ACC112 (cell line): ENCODE results near the gene CCDC112.
A peak's percentile ranks its signal among the peaks of the same experiment; 100 is the strongest.
"Not testable (repeated sequence)": the region's sequence is repeated elsewhere in the genome, so short reads cannot be mapped to it uniquely, and the experiment has no call there.

ENCODE experiments used
- H2AFZ ChIP-seq: fragments of 200-600 bp; sonication (generic); one replicate; pipeline ENCODE4 v1.6.0; 2017; ENCODE audit warnings: antibody characterized with exemption, low read length; ENCODE audit not compliant: unreplicated experiment
- H3K27ac ChIP-seq: fragments of 200-600 bp; sonication (generic); 2 replicates; pipeline ENCODE4 v1.5.1; 2014; ENCODE audit warnings: low read depth, mild to moderate bottlenecking, antibody characterized with exemption, low read length, moderate library complexity
- H3K27me3 ChIP-seq: fragments of 200-600 bp; sonication (generic); 2 replicates; pipeline ENCODE4 v1.6.1; 2014; ENCODE audit warnings: mild to moderate bottlenecking, antibody characterized with exemption, low read length, moderate library complexity, mixed read lengths; ENCODE audit not compliant: insufficient read depth
- H3K36me3 ChIP-seq: fragments of 200-600 bp; sonication (generic); 2 replicates; pipeline ENCODE4 v1.6.1; 2016; ENCODE audit warnings: mild to moderate bottlenecking, antibody characterized with exemption, low read length, moderate library complexity, mixed read lengths; ENCODE audit not compliant: insufficient read depth
- H3K4me1 ChIP-seq: fragments of 200-600 bp; sonication (generic); one replicate; pipeline ENCODE4 v1.6.1; 2016; ENCODE audit warnings: low read length, mixed read lengths; ENCODE audit not compliant: insufficient read depth, unreplicated experiment, control insufficient read depth
- H3K4me3 ChIP-seq: fragments of 200-600 bp; sonication (generic); 2 replicates; pipeline ENCODE4 v1.5.1; 2014; ENCODE audit warnings: mild to moderate bottlenecking, low read depth, low read length
- H3K79me2 ChIP-seq: fragments of 200-600 bp; sonication (generic); one replicate; pipeline ENCODE4 v1.6.0; 2016; ENCODE audit warnings: low read length; ENCODE audit not compliant: control insufficient read depth, unreplicated experiment, insufficient read depth

The CCDC112 gene

GRCh38 chr5:115262321-115263077 lies 34.0 kb downstream of the CCDC112 start, which contains the start of gene PGGT1B:
Gene PGGT1B, minus strand, starts transcription at chr5:115262877. Its CDS starts 26 bp downstream, at chr5:115262851.
- Histone ChIP-seq H3K4me1 (peaks cover 33% of the 10 kb centered on the region), H3K79me2 (peaks cover 45% of the 10 kb centered on the region), H3K36me3 (no peaks in the 10 kb centered on the region), H3K4me3 (peak within 1 kb of the TSS; percentile 92), H3K27me3 (no peaks in the 10 kb centered on the region), H3K27ac (peak within 1 kb of the TSS; percentile 67), H2AFZ (peak within 1 kb of the TSS; percentile 98)

- peaks cover 30% of the 10 kb centered on the region for H3K4me1 ChIP-seq
- H3K27ac ChIP-seq, result peak overlapping the region; percentile 67
- peak overlapping the region; percentile 98 for H2AFZ ChIP-seq
- peaks cover 48% of the 10 kb centered on the region for H3K79me2 ChIP-seq
- H3K4me3 ChIP-seq, result peak overlapping the region; percentile 92
- no peaks in the 10 kb centered on the region for H3K27me3 ChIP-seq
- H3K36me3 ChIP-seq, result no peaks in the 10 kb centered on the region
Observed at GRCh38 chr5:115262011-115262320, 34.5 kb downstream of the CCDC112 start.

- Histone ChIP-seq H3K79me2 (peaks cover 65% of the 10 kb centered on the region), H3K4me1 (peaks cover 30% of the 10 kb centered on the region), H3K27me3 (no peaks in the 10 kb centered on the region), H3K36me3 (no peaks in the 10 kb centered on the region), H3K27ac (no peak overlapping the region), H2AFZ (no peak overlapping the region), H3K4me3 (no peak overlapping the region)
Observed at GRCh38 chr5:115260248-115260647, 36.2 kb downstream of the CCDC112 start.

GRCh38 chr5:115257981-115258380 lies 38.5 kb downstream of the CCDC112 start:
- Histone ChIP-seq H3K36me3 (no peaks in the 10 kb centered on the region), H3K27ac (no peak overlapping the region), H3K79me2 (peaks cover 82% of the 10 kb centered on the region), H3K4me3 (no peak overlapping the region), H3K27me3 (no peaks in the 10 kb centered on the region), H3K4me1 (peaks cover 26% of the 10 kb centered on the region), H2AFZ (no peak overlapping the region)

GRCh38 chr5:115249379-115249778 lies 47.1 kb downstream of the CCDC112 start:
- not testable (repeated sequence) for H3K4me3 ChIP-seq, H3K4me1 ChIP-seq, H3K27ac ChIP-seq, H3K27me3 ChIP-seq, H2AFZ ChIP-seq
- H3K36me3 ChIP-seq, result peaks cover 11% of the 10 kb centered on the region; the same call in 1 of the 2 replicates
- peaks cover 31% of the 10 kb centered on the region for H3K79me2 ChIP-seq

- Histone ChIP-seq H3K36me3 (peaks cover 6% of the 10 kb centered on the region; the same call in 1 of the 2 replicates), H3K79me2 (peaks cover 19% of the 10 kb centered on the region), H3K27ac (no peak overlapping the region), H3K4me1 (peaks cover 19% of the 10 kb centered on the region), H3K4me3 (no peak overlapping the region), H2AFZ (no peak overlapping the region), H3K27me3 (no peaks in the 10 kb centered on the region)
Observed at GRCh38 chr5:115246361-115246991, 50.0 kb downstream of the CCDC112 start.

GRCh38 chr5:115243412-115243811 lies 53.0 kb downstream of the CCDC112 start:
- Histone ChIP-seq H3K27me3 (no peaks in the 10 kb centered on the region), H3K27ac (peak overlapping the region; percentile 5; the same call in 1 of the 2 replicates), H2AFZ (no peak overlapping the region), H3K4me3 (no peak overlapping the region), H3K79me2 (peaks cover 14% of the 10 kb centered on the region), H3K4me1 (peaks cover 19% of the 10 kb centered on the region), H3K36me3 (peaks cover 3% of the 10 kb centered on the region; the same call in 1 of the 2 replicates)

- no peaks in the 10 kb centered on the region for H3K27me3 ChIP-seq
- H2AFZ ChIP-seq, result no peak overlapping the region
- H3K27ac ChIP-seq, result no peak overlapping the region
- H3K36me3 ChIP-seq, result peaks cover 3% of the 10 kb centered on the region; the same call in 1 of the 2 replicates
- no peak overlapping the region for H3K4me3 ChIP-seq
- peaks cover 14% of the 10 kb centered on the region for H3K79me2 ChIP-seq
- H3K4me1 ChIP-seq, result peaks cover 19% of the 10 kb centered on the region
Observed at GRCh38 chr5:115241881-115242642, 54.4 kb downstream of the CCDC112 start.

GRCh38 chr5:115237066-115237465 lies 59.4 kb downstream of the CCDC112 start:
- Histone ChIP-seq H3K79me2 (peaks cover 3% of the 10 kb centered on the region), H3K36me3 (peaks cover 3% of the 10 kb centered on the region; the same call in 1 of the 2 replicates), H3K27me3 (no peaks in the 10 kb centered on the region), H3K27ac (no peak overlapping the region), H2AFZ (no peak overlapping the region), H3K4me1 (peaks cover 2% of the 10 kb centered on the region), H3K4me3 (no peak overlapping the region)

GRCh38 chr5:115236599-115236998 lies 59.9 kb downstream of the CCDC112 start:
- H3K27ac ChIP-seq, result no peak overlapping the region
- peaks cover 3% of the 10 kb centered on the region; the same call in 1 of the 2 replicates for H3K36me3 ChIP-seq
- H3K4me3 ChIP-seq, result no peak overlapping the region
- no peaks in the 10 kb centered on the region for H3K27me3 ChIP-seq
- H3K79me2 ChIP-seq, result no peaks in the 10 kb centered on the region
- no peaks in the 10 kb centered on the region for H3K4me1 ChIP-seq
- H2AFZ ChIP-seq, result no peak overlapping the region
